ENCODE data around the gene VCX.
"Not testable (repeated sequence)": the region's sequence is repeated elsewhere in the genome, so short reads cannot be mapped to it uniquely, and the experiment has no call there.

Gene VCX

GRCh38 chrX:7842871-7843270, at the start of gene VCX:
Gene VCX (plus strand): TSS chrX:7843171. CDS start chrX:7843204, 33 bp downstream.
- DNase-seq, result not testable (repeated sequence)

- no peak for DNase-seq
Measured at GRCh38 chrX:7798327-7798726, 44.6 kb upstream of the VCX start.

- no peak for DNase-seq
Measured at GRCh38 chrX:7801711-7802110, 41.3 kb upstream of the VCX start.

GRCh38 chrX:7815166-7815805, 27.7 kb upstream of the VCX start:
- no peak for DNase-seq

GRCh38 chrX:7828594-7828993, 14.4 kb upstream of the VCX start:
- DNase-seq, result no peak

GRCh38 chrX:7841084-7841805, 1.7 kb upstream of the VCX start:
- DNase-seq, result no peak

GRCh38 chrX:7852166-7852565, 9.2 kb downstream of the VCX start:
- no peak for DNase-seq

- no peak for DNase-seq
Measured at GRCh38 chrX:7872042-7872441, 29.1 kb downstream of the VCX start.

GRCh38 chrX:7876957-7877356, 34.0 kb downstream of the VCX start:
- no peak for DNase-seq

- DNase-seq, result no peak
Measured at GRCh38 chrX:7889135-7889534, 46.2 kb downstream of the VCX start.

GRCh38 chrX:7889680-7890079, 46.7 kb downstream of the VCX start:
- no peak for DNase-seq

- DNase-seq, result no peak
Measured at GRCh38 chrX:7891928-7892327, 49.0 kb downstream of the VCX start.

Data from stimulated activated CD4-positive, alpha-beta T cell treated with anti-CD3 and anti-CD28 coated beads, Interleukin-4, amount 100 ng/mL, for 1 hour (primary cell).